ENCODE results near the gene FJX1.

- TF ChIP-seq POLR2A (IDR thresholded peaks at IDR 0.05) (no peak), CTCF (IDR thresholded peaks at IDR 0.05) (no peak)
Measured at GRCh38 chr11:35651263-35651662, 33.0 kb downstream of the FJX1 start.

Data from Peyer's patch (tissue), 4 donors.